Measurements from ENCODE around the gene WNT5B. TPM values are rescaled to one million over a fixed set of nuclear protein-coding genes. Genes with fewer than 3 reads are reported as not detected.
A peak's percentile ranks its signal among the peaks of the same experiment; 100 is the strongest.

The WNT5B gene
- total and polyA plus RNA-seq, 2 of the 4 experiments (the other 2 are of a cell fraction), result 83.7 to 102 TPM

GRCh38 chr12:1691123-1692007, 62.3 kb downstream of the WNT5B start:
- H3K4me2 ChIP-seq (ENCODE audit: low read depth, low read length), result peak overlapping the region; percentile 94
- H2BK120ac ChIP-seq (ENCODE audit: low read depth, low read length), result no peak overlapping the region; the same call in none of the 2 replicates
- H3K18ac ChIP-seq (ENCODE audit: low read depth, low read length), result no peak overlapping the region
- peak overlapping the region; percentile 95 for H3K23ac ChIP-seq (ENCODE audit: low read depth, low read length)
- peak; percentile 45 for ATAC-seq (ENCODE audit: low read depth)
- no TSS peak for BruUV-seq (replicated peaks)
- H4K8ac ChIP-seq (ENCODE audit: low read depth in 2 of 2, low read length in 2 of 2), result peak overlapping the region; percentile 53 to 67; a peak in 2 of 4 replicates
- peak overlapping the region; percentile 76; the same call in 1 of the 2 replicates for H3K56ac ChIP-seq (ENCODE audit: extremely low read depth, insufficient read depth, low read length)
- no peak overlapping the region for H4K5ac ChIP-seq (ENCODE audit: low read depth, low read length)
- no peaks in the 10 kb centered on the region for H3K4me1 ChIP-seq (ENCODE audit: control insufficient read depth, insufficient read depth, low read length)
- H3K79me1 ChIP-seq (ENCODE audit: low read depth in 1 of 2, low read length in 2 of 2), result peaks cover 9 to 40% of the 10 kb centered on the region in 2 experiments; a peak in 3 of 4 replicates
- no peak for DNase-seq
- H4K91ac ChIP-seq (ENCODE audit: insufficient read depth, low read depth, low read length), result peak overlapping the region; percentile 44; the same call in 1 of the 2 replicates
- H3K14ac ChIP-seq (replicated peaks; ENCODE audit: low read depth, low read length), result peak overlapping the region; percentile 57
- H3K27me3 ChIP-seq (ENCODE audit: control insufficient read depth, insufficient read depth, low read length), result no peaks in the 10 kb centered on the region
- no peaks in the 10 kb centered on the region for H3K9me3 ChIP-seq (ENCODE audit: control insufficient read depth, insufficient read depth, low read length)
- H2AK9ac ChIP-seq (replicated peaks; ENCODE audit: low read depth, low read length, poor library complexity), result peak overlapping the region; percentile 67
- dilution Hi-C loops (cut with HindIII; ENCODE audit: low sequenced_read_pairs, unreplicated experiment), result no loop called here
- H2AFZ ChIP-seq (replicated peaks; ENCODE audit: low read length, poor library complexity), result peak overlapping the region; percentile 94
- in situ Hi-C loops (cut with MboI; ENCODE audit: low sequenced_read_pairs), result no loop called here
- whole genome bisulfite sequencing, 2 experiments (ENCODE audit: extremely low coverage in 2 of 2, insufficient read length in 1 of 2), result 0% methylated on average over 15 of the region's 56 CpGs; no CpG with 5 or more reads in 1 of the 2 experiments
- no peak overlapping the region for H2BK20ac ChIP-seq (ENCODE audit: low read depth, low read length)
- H3K9me1 ChIP-seq (ENCODE audit: insufficient read depth, low read length), result no peaks in the 10 kb centered on the region
- peak overlapping the region; percentile 60; the same call in 1 of the 2 replicates for H2AK5ac ChIP-seq (ENCODE audit: low read depth, low read length)
- TF ChIP-seq FOS (IDR thresholded peaks at IDR 0.05; ENCODE audit: low read depth, low read length), result no peak
- no peak for TF ChIP-seq RCOR1 (IDR thresholded peaks at IDR 0.05; ENCODE audit: insufficient replicate concordance, low read length)
- TF ChIP-seq CHD1 (IDR thresholded peaks at IDR 0.05; ENCODE audit: low read depth, low read length), result no peak
- 0 out of 2 replicates have a peak, but pooled peaks have one; percentile 7 for TF ChIP-seq MAZ (IDR thresholded peaks at IDR 0.05; ENCODE audit: borderline replicate concordance, low read depth, low read length)
- TF ChIP-seq POLR2A (IDR thresholded peaks at IDR 0.05; ENCODE audit: low read depth, low read length), result no peak
- no peak for TF ChIP-seq SMC3 (IDR thresholded peaks at IDR 0.05; ENCODE audit: low read depth, low read length)
- TF ChIP-seq ELK1 (IDR thresholded peaks at IDR 0.05; ENCODE audit: borderline replicate concordance, low read depth, low read length), result no peak
- no peak overlapping the region for H2BK15ac ChIP-seq (ENCODE audit: low read depth, low read length)
- peak overlapping the region; percentile 59 for H3K27ac ChIP-seq (ENCODE audit: insufficient read depth, low read length)
- peak overlapping the region; percentile 40 for H2BK5ac ChIP-seq (ENCODE audit: low read depth, low read length, poor library complexity, severe bottlenecking)
- 0 out of 2 replicates have a peak overlapping the region, but pooled peaks have one; percentile 18 for H3K4ac ChIP-seq (ENCODE audit: low read depth, low read length)
- intact Hi-C loops (cut with micrococcal nuclease), result loop anchor here (2.0 kb wide), 1 partner anchor 89 kb away; no protein-coding TSS in a partner anchor
- H3K36me3 ChIP-seq (ENCODE audit: control insufficient read depth, insufficient read depth, low read length), result no peaks in the 10 kb centered on the region
- H4K20me1 ChIP-seq (ENCODE audit: insufficient read depth, low read length), result peaks cover 13% of the 10 kb centered on the region
- H3K9ac ChIP-seq (ENCODE audit: low read depth, low read length), result peak overlapping the region; percentile 91
- POLR2A ChIA-PET (ENCODE audit: unreplicated experiment), result interaction anchor here (0.5 kb wide), 1 partner anchor 63 kb away, joined by 4 read pairs; no protein-coding TSS in a partner anchor
- peak overlapping the region; percentile 70 for H3K4me3 ChIP-seq (ENCODE audit: insufficient read depth, low read depth, low read length)
- CTCF ChIA-PET, result interaction anchor here (0.6 kb wide), 1 partner anchor 214 kb away, joined by 4 read pairs; no protein-coding TSS in a partner anchor
